ENCODE measurements around the gene VOPP1.
"Not testable (repeated sequence)": the region's sequence is repeated elsewhere in the genome, so short reads cannot be mapped to it uniquely, and the experiment has no call there.

Gene VOPP1

GRCh38 chr7:55490099-55490498 lies 82.2 kb downstream of the VOPP1 start:
- DNase-seq (ENCODE audit: low read depth in 1 of 2, low spot score in 1 of 2) = no peak

GRCh38 chr7:55489552-55489951 lies 82.8 kb downstream of the VOPP1 start:
- DNase-seq (ENCODE audit: low read depth in 1 of 2, low spot score in 1 of 2) = no peak

- DNase-seq (ENCODE audit: low read depth in 1 of 2, low spot score in 1 of 2) = no peak
Measured at GRCh38 chr7:55488804-55489340, 83.4 kb downstream of the VOPP1 start.

- DNase-seq (ENCODE audit: low read depth in 1 of 2, low spot score in 1 of 2) = no peak
Measured at GRCh38 chr7:55488216-55488615, 84.1 kb downstream of the VOPP1 start.

GRCh38 chr7:55486991-55487390 lies 85.3 kb downstream of the VOPP1 start:
- DNase-seq (ENCODE audit: low read depth in 1 of 2, low spot score in 1 of 2) = no peak

- DNase-seq (ENCODE audit: low read depth in 1 of 2, low spot score in 1 of 2) = no peak
Measured at GRCh38 chr7:55486192-55486590, 86.1 kb downstream of the VOPP1 start.

GRCh38 chr7:55485501-55486191 lies 86.7 kb downstream of the VOPP1 start:
- no peak for DNase-seq (ENCODE audit: low read depth in 1 of 2, low spot score in 1 of 2)

GRCh38 chr7:55484834-55485233 lies 87.5 kb downstream of the VOPP1 start:
- DNase-seq (ENCODE audit: low read depth in 1 of 2, low spot score in 1 of 2) = no peak

GRCh38 chr7:55484241-55484640 lies 88.1 kb downstream of the VOPP1 start:
- no peak for DNase-seq (ENCODE audit: low read depth in 1 of 2, low spot score in 1 of 2)

GRCh38 chr7:55483046-55483445 lies 89.3 kb downstream of the VOPP1 start:
- DNase-seq (ENCODE audit: low read depth in 1 of 2, low spot score in 1 of 2) = no peak

GRCh38 chr7:55481155-55481554 lies 91.1 kb downstream of the VOPP1 start:
- DNase-seq (ENCODE audit: low read depth in 1 of 2, low spot score in 1 of 2) = no peak

GRCh38 chr7:55478700-55479099 lies 93.6 kb downstream of the VOPP1 start:
- no peak for DNase-seq (ENCODE audit: low read depth in 1 of 2, low spot score in 1 of 2)

GRCh38 chr7:55477781-55478374 lies 94.4 kb downstream of the VOPP1 start:
- DNase-seq (ENCODE audit: low read depth in 1 of 2, low spot score in 1 of 2) = no peak

GRCh38 chr7:55476852-55477780 lies 95.2 kb downstream of the VOPP1 start:
- no peak for DNase-seq (ENCODE audit: low read depth in 1 of 2, low spot score in 1 of 2)

- no peak for DNase-seq (ENCODE audit: low read depth in 1 of 2, low spot score in 1 of 2)
Measured at GRCh38 chr7:55475855-55476803, 96.2 kb downstream of the VOPP1 start.

GRCh38 chr7:55474944-55475854 lies 97.1 kb downstream of the VOPP1 start:
- no peak for DNase-seq (ENCODE audit: low read depth in 1 of 2, low spot score in 1 of 2)

GRCh38 chr7:55473932-55474331 lies 98.4 kb downstream of the VOPP1 start:
- no peak for DNase-seq (ENCODE audit: low read depth in 1 of 2, low spot score in 1 of 2)

- DNase-seq (ENCODE audit: low read depth in 1 of 2, low spot score in 1 of 2) = no peak
Measured at GRCh38 chr7:55472928-55473725, 99.2 kb downstream of the VOPP1 start.

- DNase-seq (ENCODE audit: low read depth in 1 of 2, low spot score in 1 of 2) = not testable (repeated sequence)
Measured at GRCh38 chr7:55472406-55472805, 99.9 kb downstream of the VOPP1 start.
